HG02798 (cell line): ENCODE data around the gene EFNA5.

Source experiments
- ATAC-seq: cut with Tn5 transposase; IDR thresholded peaks from one replicate; pipeline ENCODE4 v1.9.1; 2021; ENCODE audit warnings: mild to moderate bottlenecking; ENCODE audit not compliant: unreplicated experiment, poor library complexity

EFNA5 gene

GRCh38 chr5:107414802-107415201 lies 255.9 kb downstream of the EFNA5 start:
- no peak for ATAC-seq

GRCh38 chr5:107413754-107414153 lies 257.0 kb downstream of the EFNA5 start:
- no peak for ATAC-seq

- peak; percentile 88 for ATAC-seq
Measured at GRCh38 chr5:107408564-107408963, 262.2 kb downstream of the EFNA5 start.

GRCh38 chr5:107407713-107408298 lies 262.9 kb downstream of the EFNA5 start:
- no peak for ATAC-seq

GRCh38 chr5:107404595-107405374 lies 266.0 kb downstream of the EFNA5 start:
- ATAC-seq = no peak

GRCh38 chr5:107403228-107403953 lies 267.3 kb downstream of the EFNA5 start:
- no peak for ATAC-seq

- ATAC-seq = no peak
Measured at GRCh38 chr5:107402434-107403227, 268.1 kb downstream of the EFNA5 start.

- ATAC-seq = no peak
Measured at GRCh38 chr5:107401470-107402122, 269.1 kb downstream of the EFNA5 start.

- no peak for ATAC-seq
Measured at GRCh38 chr5:107400328-107400727, 270.4 kb downstream of the EFNA5 start.

- no peak for ATAC-seq
Measured at GRCh38 chr5:107398703-107399102, 272.0 kb downstream of the EFNA5 start.

- peak; percentile 53 for ATAC-seq
Measured at GRCh38 chr5:107396351-107396690, 274.4 kb downstream of the EFNA5 start.

- ATAC-seq = peak; percentile 86
Measured at GRCh38 chr5:107395632-107396350, 274.9 kb downstream of the EFNA5 start.

- ATAC-seq = no peak
Measured at GRCh38 chr5:107393851-107394250, 276.9 kb downstream of the EFNA5 start.

- ATAC-seq = no peak
Measured at GRCh38 chr5:107391787-107392186, 278.9 kb downstream of the EFNA5 start.

GRCh38 chr5:107389775-107390148 lies 281.0 kb downstream of the EFNA5 start:
- ATAC-seq = no peak

GRCh38 chr5:107389130-107389774 lies 281.5 kb downstream of the EFNA5 start:
- peak; percentile 81 for ATAC-seq

GRCh38 chr5:107388141-107388861 lies 282.4 kb downstream of the EFNA5 start:
- peak; percentile 49 for ATAC-seq

- no peak for ATAC-seq
Measured at GRCh38 chr5:107387526-107388140, 283.1 kb downstream of the EFNA5 start.
